Aorta (tissue), 5 donors: ENCODE data around the gene PLEKHH3. TPM values are rescaled to one million over a fixed set of nuclear protein-coding genes. Genes with fewer than 3 reads are reported as not detected.

Experiments used
- ATAC-seq: fragments of 200-7000 bp; cut with Tn5 transposase; one replicate; pipeline ENCODE4 v1.9.1; 2022; ENCODE audit warnings: moderate library complexity; ENCODE audit not compliant: low FRiP score
- DNase-seq, 2 donors: peaks; one replicate each; pipeline ENCODE4 v3.0.0-alpha.2; 2020
- H3K27ac ChIP-seq, 2 donors: one replicate each; pipeline ENCODE4 v1.5.1; 2013; ENCODE audit warnings: low read length in 2 of 2, mild to moderate bottlenecking in 2 of 2, moderate library complexity in 2 of 2, control low read depth in 1 of 2, inconsistent platforms in 1 of 2, low read depth in 1 of 2
- H3K27me3 ChIP-seq, 2 donors: one replicate each; pipeline ENCODE4 v1.6.1; 2013; ENCODE audit warnings: control low read depth in 1 of 2, low read length in 1 of 2, mild to moderate bottlenecking in 1 of 2, moderate library complexity in 1 of 2; ENCODE audit not compliant: insufficient read depth in 2 of 2, control insufficient read depth in 1 of 2
- H3K36me3 ChIP-seq, 2 donors: one replicate each; pipeline ENCODE4 v1.6.1; 2013; ENCODE audit warnings: control low read depth in 1 of 2, low read length in 1 of 2, mild to moderate bottlenecking in 1 of 2; ENCODE audit not compliant: insufficient read depth in 2 of 2, control insufficient read depth in 1 of 2
- H3K4me1 ChIP-seq, 2 donors: one replicate each; pipeline ENCODE4 v1.6.1; 2013; ENCODE audit warnings: low read length in 2 of 2, control low read depth in 1 of 2, mild to moderate bottlenecking in 1 of 2, moderate library complexity in 1 of 2; ENCODE audit not compliant: insufficient read depth in 2 of 2, control insufficient read depth in 1 of 2
- H3K4me3 ChIP-seq, 2 donors: one replicate each; pipeline ENCODE4 v1.5.1; 2013; ENCODE audit warnings: low read length in 2 of 2, control low read depth in 1 of 2, mild to moderate bottlenecking in 1 of 2
- H3K9me3 ChIP-seq: one replicate; pipeline ENCODE4 v1.6.1; 2013; ENCODE audit warnings: mild to moderate bottlenecking, low read length; ENCODE audit not compliant: control insufficient read depth
- WGBS, 2 donors: extraction: QIAGEN DNeasy Blood & Tissue Kit; methylation state at CpG; one replicate each; pipeline ENCODE4 v1.1.7; 2013; 5-methylcytosine and 5-hydroxymethylcytosine counted together
- intact Hi-C, 2 donors: fragments of 100-400 bp; cut with DNase I; formaldehyde crosslinking; loops; one replicate each; pipeline versions ENCODE4 v1.14.2 to v1.15.0; 2022
- polyA plus RNA-seq, 2 donors: library from polyadenylated mRNA; stranded (reverse); fragments of 200-250 nt; gene quantifications; one replicate each; pipeline ENCODE4 v1.2.3, GENCODE V29; 2013
- total RNA-seq, 2 donors: library from RNA; stranded (reverse); fragmentation: NEBNext Ultra II Directional; extraction: Animal tissue kit (Norgen Biotek cat#: 25700); gene quantifications; one replicate each; pipeline ENCODE4 v1.2.1, GENCODE V29; 2021
- donor health status: healthy with polysubstance abuse.
- donor health status: Bipolar disorder and iron deficiency.
- donor health status: DM: no; HTN: no; CAD: no.
- donor health status: DM: no; HTN: no; CAD: no.
- donor health status: DM: yes; HTN: yes; CAD: no.

The PLEKHH3 gene
- total and polyA plus RNA-seq, 4 donors, result 10.0 to 59.3 (median 37.2) TPM

GRCh38 chr17:42692489-42692888, 15.7 kb upstream of the PLEKHH3 start:
- DNase-seq (peak in 1 of 2 donors; percentile 53), ATAC-seq (no peak)
- Histone ChIP-seq H3K4me1 (no peaks in the 10 kb centered on the region), H3K9me3 (no peaks in the 10 kb centered on the region), H3K27ac (no peak overlapping the region), H3K36me3 (peaks cover 0 to 4% of the 10 kb centered on the region in 2 donors), H3K4me3 (no peak overlapping the region), H3K27me3 (no peaks in the 10 kb centered on the region)
- intact Hi-C loops, result no loop called here
- 89 to 92% methylated on average over 11 of the region's 11 CpGs for WGBS, 2 donors

- Histone ChIP-seq H3K27ac (no peak overlapping the region), H3K27me3 (no peaks in the 10 kb centered on the region), H3K4me1 (no peaks in the 10 kb centered on the region), H3K36me3 (peaks cover 0 to 4% of the 10 kb centered on the region in 2 donors), H3K4me3 (no peak overlapping the region), H3K9me3 (no peaks in the 10 kb centered on the region)
- WGBS, 2 donors, result 83 to 87% methylated on average over 12 of the region's 12 CpGs
- DNase-seq (no peak), ATAC-seq (no peak)
- intact Hi-C loops, result no loop called here
Measured at GRCh38 chr17:42691021-42691545, 14.3 kb upstream of the PLEKHH3 start.

GRCh38 chr17:42690596-42690995, 13.8 kb upstream of the PLEKHH3 start:
- intact Hi-C loops, result no loop called here
- Histone ChIP-seq H3K27me3 (no peaks in the 10 kb centered on the region), H3K4me1 (no peaks in the 10 kb centered on the region), H3K27ac (no peak overlapping the region), H3K36me3 (peaks cover 0 to 4% of the 10 kb centered on the region in 2 donors), H3K4me3 (no peak overlapping the region), H3K9me3 (no peaks in the 10 kb centered on the region)
- ATAC-seq (no peak), DNase-seq (no peak)
- 78 to 81% methylated on average over 10 of the region's 10 CpGs for WGBS, 2 donors

- Histone ChIP-seq H3K9me3 (no peaks in the 10 kb centered on the region), H3K27me3 (no peaks in the 10 kb centered on the region), H3K4me1 (no peaks in the 10 kb centered on the region), H3K27ac (no peak overlapping the region), H3K36me3 (no peaks in the 10 kb centered on the region), H3K4me3 (no peak overlapping the region)
- ATAC-seq, result no peak
- WGBS, 2 donors, result 79% methylated on average over 27 of the region's 27 CpGs
- DNase-seq, result no peak
- intact Hi-C loops, result no loop called here
Measured at GRCh38 chr17:42687707-42688320, 11.0 kb upstream of the PLEKHH3 start.

GRCh38 chr17:42686520-42687128, 9.8 kb upstream of the PLEKHH3 start:
- H3K36me3 ChIP-seq, result no peaks in the 10 kb centered on the region
- ATAC-seq (no peak), DNase-seq (no peak)
- no peaks in the 10 kb centered on the region for H3K27me3 ChIP-seq
- H3K27ac ChIP-seq, result no peak overlapping the region
- no peaks in the 10 kb centered on the region for H3K4me1 ChIP-seq
- intact Hi-C loops, result no loop called here
- no peak overlapping the region for H3K4me3 ChIP-seq
- 82 to 83% methylated on average over 32 of the region's 32 CpGs for WGBS, 2 donors
- H3K9me3 ChIP-seq, result no peaks in the 10 kb centered on the region

- Histone ChIP-seq H3K4me3 (no peak overlapping the region), H3K4me1 (no peaks in the 10 kb centered on the region), H3K36me3 (no peaks in the 10 kb centered on the region), H3K27me3 (no peaks in the 10 kb centered on the region), H3K9me3 (no peaks in the 10 kb centered on the region), H3K27ac (no peak overlapping the region)
- ATAC-seq (no peak), DNase-seq (no peak)
- intact Hi-C loops, result no loop called here
- 84 to 85% methylated on average over 14 of the region's 14 CpGs for WGBS, 2 donors
Measured at GRCh38 chr17:42685831-42686230, 9.0 kb upstream of the PLEKHH3 start.

GRCh38 chr17:42684929-42685556, 8.2 kb upstream of the PLEKHH3 start:
- ATAC-seq (no peak), DNase-seq (no peak)
- no peak overlapping the region for H3K27ac ChIP-seq
- no peaks in the 10 kb centered on the region for H3K36me3 ChIP-seq
- H3K9me3 ChIP-seq, result no peaks in the 10 kb centered on the region
- H3K4me1 ChIP-seq, result no peaks in the 10 kb centered on the region
- no peak overlapping the region for H3K4me3 ChIP-seq
- intact Hi-C loops, result loop anchor here in 1 of 2 donors (5.0 kb wide), 2 partner anchors 78 to 103 kb away; partner anchors contain the start of genes RETREG3 and TUBG1
- 87 to 88% methylated on average over 50 of the region's 50 CpGs for WGBS, 2 donors
- H3K27me3 ChIP-seq, result no peaks in the 10 kb centered on the region

GRCh38 chr17:42683407-42684034, 6.7 kb upstream of the PLEKHH3 start:
- DNase-seq (peak in 1 of 2 donors; percentile 82), ATAC-seq (no peak)
- H3K27ac ChIP-seq, result no peak overlapping the region
- no peak overlapping the region for H3K4me3 ChIP-seq
- intact Hi-C loops, result loop anchor here in 1 of 2 donors (5.0 kb wide), 2 partner anchors 76 to 101 kb away; partner anchors contain the start of genes RETREG3 and TUBG1
- H3K4me1 ChIP-seq, result no peaks in the 10 kb centered on the region
- WGBS, 2 donors, result 52 to 61% methylated on average over 25 of the region's 25 CpGs
- H3K27me3 ChIP-seq, result no peaks in the 10 kb centered on the region
- H3K36me3 ChIP-seq, result no peaks in the 10 kb centered on the region
- no peaks in the 10 kb centered on the region for H3K9me3 ChIP-seq
